ENCODE measurements around the gene TBCCD1.

- TF ChIP-seq BHLHE40 (IDR thresholded peaks at IDR 0.05; ENCODE audit: low read depth, low read length) = no peak
- TF ChIP-seq, protein P1, sequence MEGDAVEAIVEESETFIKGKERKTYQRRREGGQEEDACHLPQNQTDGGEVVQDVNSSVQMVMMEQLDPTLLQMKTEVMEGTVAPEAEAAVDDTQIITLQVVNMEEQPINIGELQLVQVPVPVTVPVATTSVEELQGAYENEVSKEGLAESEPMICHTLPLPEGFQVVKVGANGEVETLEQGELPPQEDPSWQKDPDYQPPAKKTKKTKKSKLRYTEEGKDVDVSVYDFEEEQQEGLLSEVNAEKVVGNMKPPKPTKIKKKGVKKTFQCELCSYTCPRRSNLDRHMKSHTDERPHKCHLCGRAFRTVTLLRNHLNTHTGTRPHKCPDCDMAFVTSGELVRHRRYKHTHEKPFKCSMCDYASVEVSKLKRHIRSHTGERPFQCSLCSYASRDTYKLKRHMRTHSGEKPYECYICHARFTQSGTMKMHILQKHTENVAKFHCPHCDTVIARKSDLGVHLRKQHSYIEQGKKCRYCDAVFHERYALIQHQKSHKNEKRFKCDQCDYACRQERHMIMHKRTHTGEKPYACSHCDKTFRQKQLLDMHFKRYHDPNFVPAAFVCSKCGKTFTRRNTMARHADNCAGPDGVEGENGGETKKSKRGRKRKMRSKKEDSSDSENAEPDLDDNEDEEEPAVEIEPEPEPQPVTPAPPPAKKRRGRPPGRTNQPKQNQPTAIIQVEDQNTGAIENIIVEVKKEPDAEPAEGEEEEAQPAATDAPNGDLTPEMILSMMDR (conservative IDR thresholded peaks at IDR 0.05; ENCODE audit: low read depth, low read length) = peak; percentile 26; the same call in 1 of the 2 replicates
- TF ChIP-seq RFX5 (IDR thresholded peaks at IDR 0.05; ENCODE audit: low read depth, low read length) = no peak
- no peak for TF ChIP-seq MAFK (IDR thresholded peaks at IDR 0.05; ENCODE audit: low read depth, low read length)
- TF ChIP-seq RAD21 (IDR thresholded peaks at IDR 0.05; ENCODE audit: low read length) = peak; percentile 32
Measured at GRCh38 chr3:186589121-186589520, 22.0 kb upstream of the TBCCD1 start.

All from IMR-90 (cell line).